Transverse colon (tissue), 3 donors: ENCODE results near the gene ERICH6B.

Source experiments
- CTCF ChIP-seq, 5 experiments: fragments of 200-600 bp in 3 of 5; fragments of 450-650 bp in 2 of 5; sonication (generic) in 3 of 5; IDR thresholded peaks; 1 replicate in 2 of 5; 2 replicates in 3 of 5; pipeline ENCODE4 v1.5.1; 2016 to 2017; ENCODE audit warnings: antibody characterized with exemption in 5 of 5, inconsistent platforms in 3 of 5, mild to moderate bottlenecking in 2 of 5, moderate library complexity in 1 of 5
- POLR2A ChIP-seq: fragments of 450-650 bp; IDR thresholded peaks from one replicate; pipeline ENCODE4 v1.6.1; 2016; ENCODE audit warnings: antibody characterized with exemption, mild to moderate bottlenecking, moderate library complexity

- TF ChIP-seq CTCF (IDR thresholded peaks at IDR 0.05) (no peak), POLR2A (no peak)
Observed at GRCh38 chr13:45654633-45655349, 39.3 kb upstream of the ERICH6B start.
